HepG2 (cell line): ENCODE measurements around the gene HSD17B8. TPM values are rescaled to one million over a fixed set of nuclear protein-coding genes. Genes with fewer than 3 reads are reported as not detected.

Source experiments
- ATAC-seq: fragments of 200-7000 bp; cut with Tn5 transposase; 3 replicates; pipeline ENCODE4 v1.9.1; 2020; ENCODE audit warnings: mild to moderate bottlenecking, moderate library complexity
- BruUV-seq: library from RNA; stranded (reverse); fragments of 400-500 nt; replicated peaks from 2 replicates; lab custom pipeline; 2021; lab: Mats Ljungman, UMichigan
- CTCF ChIA-PET: fragments of 300-600 bp; formaldehyde crosslinking; extraction: SDS; loops from one replicate; lab custom pipeline; 2021; ENCODE audit warnings: low total read pairs, inconsistent platforms, low intra/inter-chr PET ratio; lab: Yijun Ruan, JAX
- POLR2A ChIA-PET: fragments of 350-600 bp; sonication (Branson Sonifier 250); formaldehyde crosslinking; loops from one replicate; lab custom pipeline; 2020; ENCODE audit warnings: antibody characterized with exemption, inconsistent platforms; lab: Yijun Ruan, JAX
- DNase-seq: peaks from one replicate; pipeline ENCODE4 v3.0.0-alpha.2; 2015; ENCODE audit warnings: low spot score
- FAIRE-seq: peaks from 3 replicates; lab custom pipeline; 2011; peaks lifted over from hg19 to GRCh38; lab: Jason Lieb, UNC
- H2AFZ ChIP-seq: one replicate; pipeline ENCODE4 v1.6.1; 2011; ENCODE audit warnings: low read length, inconsistent platforms
- H3K27ac ChIP-seq: fragments of 300-600 bp; 3 replicates; pipeline ENCODE4 v1.8.0; 2011; ENCODE audit warnings: mixed run types, mild to moderate bottlenecking, mixed read lengths, low read length, inconsistent platforms; ENCODE audit not compliant: insufficient read depth; ENCODE audit errors: extremely low read length
- H3K27me3 ChIP-seq, 2 experiments: fragments of 200-600 bp in 1 of 2; 2 replicates in 1 of 2; 3 replicates in 1 of 2; pipeline versions ENCODE4 v1.6.0 to v1.8.0; 2011; ENCODE audit warnings: low read length in 2 of 2, mild to moderate bottlenecking in 2 of 2, moderate library complexity in 2 of 2, inconsistent platforms in 1 of 2; ENCODE audit not compliant: insufficient read depth in 2 of 2, control insufficient read depth in 1 of 2
- H3K36me3 ChIP-seq, 2 experiments: fragments of 200-600 bp in 1 of 2; replicated peaks in 1 of 2; 2 replicates in 1 of 2; 3 replicates in 1 of 2; pipeline versions ENCODE4 v1.5.1 to v1.8.0; 2011; ENCODE audit warnings: low read length in 2 of 2, inconsistent platforms in 1 of 2; ENCODE audit not compliant: insufficient read depth in 2 of 2, control insufficient read depth in 1 of 2
- H3K4me1 ChIP-seq: 2 replicates; pipeline ENCODE4 v1.5.1; 2012; ENCODE audit warnings: low read length, inconsistent platforms; ENCODE audit not compliant: insufficient read depth
- H3K4me2 ChIP-seq: 2 replicates; pipeline ENCODE4 v1.6.0; 2011; ENCODE audit warnings: low read depth, low read length, inconsistent platforms
- H3K4me3 ChIP-seq, 3 experiments: fragments of 200-600 bp in 1 of 3; sonication (generic), shearing (Covaris generic) in 1 of 3; replicated peaks in 1 of 3; 2 replicates each; pipeline ENCODE4 v1.5.1; 2011 to 2016; ENCODE audit warnings: low read length in 3 of 3, inconsistent platforms in 2 of 3, low read depth in 2 of 3, mild to moderate bottlenecking in 2 of 3, control low read depth in 1 of 3, mixed read lengths in 1 of 3; ENCODE audit not compliant: insufficient read depth in 1 of 3
- H3K79me2 ChIP-seq: one replicate; pipeline ENCODE4 v1.6.1; 2011; ENCODE audit warnings: low read length, inconsistent platforms; ENCODE audit not compliant: insufficient read depth
- H3K9ac ChIP-seq: 2 replicates; pipeline ENCODE4 v1.6.0; 2011; ENCODE audit warnings: mild to moderate bottlenecking, low read depth, low read length, inconsistent platforms; ENCODE audit not compliant: insufficient read depth
- H3K9me3 ChIP-seq: 2 replicates; pipeline ENCODE4 v1.5.1; 2012; ENCODE audit warnings: mild to moderate bottlenecking, low read length
- H4K20me1 ChIP-seq: 2 replicates; pipeline ENCODE4 v1.6.0; 2011; ENCODE audit warnings: inconsistent platforms, mild to moderate bottlenecking, low read length, moderate library complexity; ENCODE audit not compliant: insufficient read depth
- AGO2 ChIP-seq: fragments of 200-400 bp; formaldehyde crosslinking; optimal IDR thresholded peaks from 2 replicates; pipeline ENCODE3; 2017; ENCODE audit warnings: mild to moderate bottlenecking, low read depth, low read length, moderate library complexity
- CTCF ChIP-seq: sonication (generic); formaldehyde crosslinking; IDR thresholded peaks from 2 replicates; pipeline ENCODE4 v1.5.0; 2020; ENCODE audit warnings: mild to moderate bottlenecking, missing genetic modification reagents, moderate library complexity
- NFE2L2 ChIP-seq: fragments of 150-350 bp; IDR thresholded peaks from 2 replicates; pipeline ENCODE4 v1.6.1; 2014; ENCODE audit warnings: low read length
- RBFOX2 ChIP-seq: fragments of 200-400 bp; formaldehyde crosslinking; IDR thresholded peaks from 2 replicates; pipeline ENCODE4 v1.6.1; 2017; ENCODE audit warnings: low read depth, mild to moderate bottlenecking, low read length
- ZBTB33 ChIP-seq: sonication (generic); formaldehyde crosslinking; IDR thresholded peaks from 2 replicates; pipeline ENCODE4 v1.4.0; 2020; ENCODE audit warnings: missing genetic modification reagents
- ZKSCAN1 ChIP-seq: fragments of 150-350 bp; IDR thresholded peaks from 2 replicates; pipeline ENCODE4 v1.6.1; 2014; ENCODE audit warnings: low read length
- ZNF235 ChIP-seq: sonication (generic); formaldehyde crosslinking; IDR thresholded peaks from 2 replicates; pipeline ENCODE4 v1.8.1; 2023; ENCODE audit warnings: mild to moderate bottlenecking, missing genetic modification reagents, borderline replicate concordance
- ZNF652 ChIP-seq: IDR thresholded peaks from 2 replicates; pipeline ENCODE4 v1.6.1; 2016; ENCODE audit warnings: low read depth, borderline replicate concordance
- WGBS: methylation state at CpG from one replicate; pipeline ENCODE4 v1.1.6; 2017; ENCODE audit warnings: low lambda C conversion rate; 5-methylcytosine and 5-hydroxymethylcytosine counted together
- in situ Hi-C: cut with HindIII; loops from 2 replicates; pipeline ENCODE4 v1.10.0; 2017; ENCODE audit warnings: low pct_unique_long_range_greater_than_20kb; ENCODE audit not compliant: extremely low pct_ligation_motif_present
- intact Hi-C: fragments of 100-400 bp; cut with micrococcal nuclease; formaldehyde crosslinking; loops from one replicate; pipeline ENCODE4 v1.10.0; 2022; ENCODE audit not compliant: unreplicated experiment
- polyA plus RNA-seq, 8 experiments: library from polyadenylated mRNA; depleted of rRNA in 3 of 8; stranded (reverse) in 7 of 8; unstranded in 1 of 8; fragments of >200 nt; fragmentation: Illumina TruSeq in 4 of 8; extraction: Trizol in 4 of 8; gene quantifications; 2 replicates each; pipeline versions ENCODE4 v1.2.1 to v1.2.3, GENCODE V29; 2011 to 2016; ENCODE audit warnings: low read depth in 4 of 8, missing spikeins in 1 of 8, mixed read lengths in 1 of 8; ENCODE audit not compliant: insufficient read depth in 1 of 8
- total RNA-seq, 5 experiments: library from RNA; depleted of rRNA; stranded (reverse); fragments of >200 nt; fragmentation: Illumina TruSeq; extraction: Trizol; gene quantifications; 2 replicates each; pipeline ENCODE4 v1.2.3, GENCODE V29; 2016; ENCODE audit warnings: low read depth in 1 of 5

Gene HSD17B8
- total and polyA plus RNA-seq, 2 of the 13 experiments (the other 11 are each of a cell fraction or from before 2014, with no cell fraction given): 12.6 to 20.1 TPM

DNA sequence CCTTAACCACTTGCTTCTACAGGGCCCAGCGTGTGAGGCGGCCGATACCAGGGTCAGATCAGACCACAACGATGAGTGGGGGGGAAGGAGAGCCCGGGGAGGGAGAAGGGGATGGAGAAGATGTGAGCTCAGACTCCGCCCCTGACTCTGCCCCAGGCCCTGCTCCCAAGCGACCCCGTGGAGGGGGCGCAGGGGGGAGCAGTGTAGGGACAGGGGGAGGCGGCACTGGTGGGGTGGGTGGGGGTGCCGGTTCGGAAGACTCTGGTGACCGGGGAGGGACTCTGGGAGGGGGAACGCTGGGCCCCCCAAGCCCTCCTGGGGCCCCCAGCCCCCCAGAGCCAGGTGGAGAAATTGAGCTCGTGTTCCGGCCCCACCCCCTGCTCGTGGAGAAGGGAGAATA is 6.7 kb downstream of the HSD17B8 start:
- peaks cover 2 to 9% of the 10 kb centered on the region in 2 experiments; a peak in 4 of 5 replicates for H3K36me3 ChIP-seq
- no peak overlapping the region for H3K9ac ChIP-seq
- H3K79me2 ChIP-seq: peaks cover 3% of the 10 kb centered on the region
- in situ Hi-C loops: no loop called here
- H3K27ac ChIP-seq: no peak overlapping the region
- peaks cover 46% of the 10 kb centered on the region for H3K4me1 ChIP-seq
- DNase-seq (no peak), FAIRE-seq (no peak), ATAC-seq (no peak)
- no peaks in the 10 kb centered on the region for H3K9me3 ChIP-seq
- peaks cover 9 to 29% of the 10 kb centered on the region in 2 experiments; a peak in 4 of 5 replicates for H3K27me3 ChIP-seq
- CTCF ChIA-PET: no interaction called here
- WGBS: 92% methylated on average over 17 of the region's 17 CpGs
- intact Hi-C loops: no loop called here
- no TSS peak for BruUV-seq
- no peak overlapping the region for H3K4me3 ChIP-seq
- TF ChIP-seq NFE2L2: no peak
- TF ChIP-seq ZNF235 (CRISPR knock-in tag): no peak
- H3K4me2 ChIP-seq: no peak overlapping the region
- no peak overlapping the region for H2AFZ ChIP-seq
- POLR2A ChIA-PET: no interaction called here
- H4K20me1 ChIP-seq: no peaks in the 10 kb centered on the region

DNA sequence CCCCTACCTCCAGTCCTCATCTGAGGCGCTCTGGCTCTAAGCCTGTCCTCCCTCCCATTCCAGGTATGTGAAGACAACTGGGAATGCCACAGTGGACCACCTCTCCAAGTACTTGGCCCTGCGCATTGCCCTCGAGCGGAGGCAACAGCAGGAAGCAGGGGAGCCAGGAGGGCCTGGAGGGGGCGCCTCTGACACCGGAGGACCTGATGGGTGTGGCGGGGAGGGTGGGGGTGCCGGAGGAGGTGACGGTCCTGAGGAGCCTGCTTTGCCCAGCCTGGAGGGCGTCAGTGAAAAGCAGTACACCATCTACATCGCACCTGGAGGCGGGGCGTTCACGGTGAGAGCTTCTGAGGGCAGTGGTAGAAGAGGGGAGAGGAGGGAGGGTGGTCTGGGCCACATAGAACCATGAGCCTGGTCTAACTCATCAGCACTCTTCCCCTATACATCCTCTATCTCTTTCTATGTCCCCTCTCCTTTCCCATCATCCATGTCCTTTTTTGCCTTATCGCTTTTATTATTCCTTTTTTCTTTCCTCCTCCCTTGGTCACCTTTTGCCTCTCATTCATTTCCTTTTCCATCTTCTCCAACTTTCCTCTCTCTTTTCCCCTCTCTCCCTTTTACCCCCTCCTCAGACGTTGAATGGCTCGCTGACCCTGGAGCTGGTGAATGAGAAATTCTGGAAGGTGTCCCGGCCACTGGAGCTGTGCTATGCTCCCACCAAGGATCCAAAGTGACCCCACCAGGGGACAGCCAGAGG is 7.4 kb downstream of the HSD17B8 start:
- in situ Hi-C loops (no loop called here), intact Hi-C loops (no loop called here)
- Histone ChIP-seq H4K20me1 (no peaks in the 10 kb centered on the region), H3K4me1 (peaks cover 39% of the 10 kb centered on the region), H3K27me3 (peaks cover 9 to 36% of the 10 kb centered on the region in 2 experiments; a peak in 4 of 5 replicates), H3K27ac (no peak overlapping the region), H3K4me3 (no peak overlapping the region), H3K36me3 (peaks cover 2 to 9% of the 10 kb centered on the region in 2 experiments; a peak in 4 of 5 replicates), H3K9ac (no peak overlapping the region), H3K79me2 (peaks cover 3% of the 10 kb centered on the region), H3K9me3 (no peaks in the 10 kb centered on the region), H2AFZ (no peak overlapping the region), H3K4me2 (no peak overlapping the region)
- FAIRE-seq (no peak), DNase-seq (no peak), ATAC-seq (no peak)
- TF ChIP-seq CTCF: peak; percentile 33; the same call in 1 of the 2 replicates
- TF ChIP-seq ZKSCAN1: no peak
- TF ChIP-seq ZNF652 (CRISPR knock-in tag): no peak
- TF ChIP-seq RBFOX2: peak; percentile 52
- TF ChIP-seq AGO2: peak; percentile 18
- peak; percentile 31; the same call in 1 of the 2 replicates for TF ChIP-seq ZBTB33 (CRISPR knock-in tag)
- TSS peak; percentile 4 for BruUV-seq
- ChIA-PET CTCF (no interaction called here), POLR2A (interaction anchor here (1.2 to 1.4 kb wide), 2 partner anchors 14 to 36 kb away, joined by 6 to 9 read pairs; no protein-coding TSS in a partner anchor)
- WGBS: 93% methylated on average over 18 of the region's 18 CpGs
